ENCODE results near the gene ERCC6L.
"Not testable (repeated sequence)": the region's sequence is repeated elsewhere in the genome, so short reads cannot be mapped to it uniquely, and the experiment has no call there.

The ERCC6L gene

DNA sequence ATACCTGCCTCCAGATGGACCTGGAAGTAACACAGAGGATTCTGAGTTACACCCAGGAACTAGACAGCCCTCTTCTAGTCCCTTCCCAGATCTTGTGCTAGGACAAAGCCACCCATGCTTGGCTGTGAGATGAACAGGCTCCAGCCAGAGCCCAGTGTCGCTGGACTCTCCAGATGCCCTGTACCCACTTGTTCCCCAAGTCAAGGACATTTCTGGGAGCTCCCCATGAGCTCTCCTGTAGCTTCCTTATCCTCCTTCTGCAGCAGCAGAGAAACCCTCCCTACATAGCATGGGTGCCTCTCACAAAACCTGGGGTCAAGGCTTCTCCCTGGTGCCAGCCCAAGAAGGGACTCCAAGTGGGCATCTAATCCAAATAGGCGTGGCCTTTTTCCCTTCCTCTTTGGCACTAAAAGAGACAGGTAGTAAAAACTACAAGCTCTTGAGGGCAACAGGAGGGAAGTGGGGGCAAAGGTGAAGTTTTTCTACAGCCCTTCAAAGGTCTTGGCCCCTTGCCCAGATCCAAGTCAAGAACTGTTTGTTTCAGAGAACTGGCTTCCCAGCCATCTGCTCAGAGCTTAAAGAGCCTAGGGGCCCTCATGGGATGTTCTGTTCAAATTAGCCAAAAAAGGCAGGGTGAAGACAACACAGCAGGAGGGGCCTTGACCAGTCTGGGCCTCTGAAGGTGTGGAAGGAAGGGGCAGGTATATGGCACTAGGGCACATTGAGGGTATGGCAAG lies 8.5 kb upstream of the ERCC6L start:
- DNase-seq = no peak

DNA sequence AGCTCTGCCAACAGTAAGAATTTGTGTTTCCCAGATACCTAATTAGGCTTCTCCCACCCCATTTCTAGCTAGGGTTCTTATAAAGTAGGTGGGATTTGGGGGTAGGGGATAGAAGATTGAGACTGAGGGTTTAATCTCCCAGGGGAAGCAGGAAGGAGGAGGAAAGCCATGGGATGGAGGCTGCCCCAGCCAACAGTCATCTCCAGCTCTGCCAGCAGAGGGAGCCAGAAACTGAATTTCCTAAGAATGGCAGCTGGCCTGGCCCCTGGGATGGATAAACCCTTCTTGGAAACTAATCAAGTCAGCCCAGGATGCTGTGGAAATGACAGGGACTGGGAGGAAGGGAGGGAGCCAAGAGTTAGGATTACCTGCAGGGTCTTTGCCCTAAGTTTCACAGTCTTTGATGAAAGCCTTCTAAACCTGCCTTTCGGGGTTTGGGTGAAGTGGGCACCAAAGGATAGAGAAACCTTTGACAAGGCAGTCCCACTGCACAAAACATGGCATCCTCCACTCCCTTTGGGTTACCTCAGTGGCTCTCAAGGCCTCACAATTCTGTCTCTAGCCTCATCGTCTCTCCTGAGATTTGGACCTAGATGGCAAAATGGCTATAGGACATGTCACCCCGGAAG lies 6.7 kb upstream of the ERCC6L start:
- DNase-seq = no peak

GRCh38 chrX:72243472-72243871 lies 4.6 kb upstream of the ERCC6L start:
- DNase-seq = peak in 1 of 2 donors; percentile 15

GRCh38 chrX:72240976-72241375 lies 2.1 kb upstream of the ERCC6L start:
- DNase-seq = no peak

DNA sequence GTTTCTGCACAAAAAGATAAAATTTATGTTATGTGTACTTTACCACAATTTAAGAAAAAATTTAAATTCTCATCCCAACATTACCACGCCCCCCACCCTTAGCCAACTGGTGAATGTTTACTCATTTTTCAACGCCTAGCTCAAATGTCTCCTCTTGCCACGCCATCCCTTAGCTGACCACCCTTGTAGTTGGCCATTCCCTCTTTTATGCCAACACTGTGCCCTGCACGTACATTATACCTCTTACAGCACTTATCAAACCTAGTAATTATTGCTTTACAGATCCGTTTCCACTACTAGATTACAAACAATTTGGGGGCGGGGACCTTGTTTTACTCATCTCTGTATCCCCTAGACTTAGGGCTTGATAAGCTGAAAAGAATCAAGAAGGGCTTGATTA lies 644 bp downstream of the ERCC6L start:
- no peak for DNase-seq

- no peak for DNase-seq
Measured at GRCh38 chrX:72236841-72237240, 2.0 kb downstream of the ERCC6L start.

DNA sequence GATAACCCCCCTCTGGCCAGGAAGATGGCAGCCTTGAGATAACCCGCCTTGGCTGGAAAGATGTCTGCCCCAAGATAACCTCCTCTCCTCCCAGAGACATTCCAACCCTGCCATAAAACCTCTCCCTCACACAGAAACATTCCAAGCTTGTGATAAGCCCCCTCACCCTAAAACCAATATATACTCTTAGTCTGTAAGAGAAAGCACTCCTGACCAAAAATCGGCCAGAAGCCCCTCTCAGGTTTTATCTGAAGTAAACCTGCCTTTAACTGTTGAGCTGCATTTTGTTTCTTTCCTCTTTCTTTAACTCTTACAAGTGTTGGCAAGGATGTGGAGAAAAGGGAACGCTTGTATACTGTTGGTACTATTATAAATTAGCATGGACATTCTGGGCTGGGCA lies 8.5 kb downstream of the ERCC6L start:
- no peak for DNase-seq

GRCh38 chrX:72220375-72220774 lies 18.5 kb downstream of the ERCC6L start:
- DNase-seq = not testable (repeated sequence)

DNA sequence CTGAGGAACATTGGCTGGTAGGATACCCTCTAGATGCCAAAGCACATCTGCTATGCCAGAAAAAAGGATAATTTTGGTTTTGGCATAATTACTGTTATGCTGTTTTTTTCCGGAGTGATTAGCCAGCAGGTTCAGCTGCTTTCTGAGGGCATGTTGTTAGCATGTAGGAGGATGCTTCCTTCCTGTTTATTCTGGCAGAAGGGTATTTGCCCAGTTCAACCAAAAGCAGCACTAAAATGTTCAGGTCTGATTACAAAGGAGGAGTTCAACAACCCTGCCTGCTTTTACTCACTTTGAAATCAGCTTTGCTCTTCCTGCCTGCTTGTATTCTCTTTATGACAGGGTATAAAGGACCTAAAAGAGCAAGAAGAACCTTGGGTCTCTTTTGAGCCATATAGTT lies 21.9 kb downstream of the ERCC6L start:
- DNase-seq = no peak

- DNase-seq = no peak
Measured at GRCh38 chrX:72208126-72208800, 30.6 kb downstream of the ERCC6L start.

DNA sequence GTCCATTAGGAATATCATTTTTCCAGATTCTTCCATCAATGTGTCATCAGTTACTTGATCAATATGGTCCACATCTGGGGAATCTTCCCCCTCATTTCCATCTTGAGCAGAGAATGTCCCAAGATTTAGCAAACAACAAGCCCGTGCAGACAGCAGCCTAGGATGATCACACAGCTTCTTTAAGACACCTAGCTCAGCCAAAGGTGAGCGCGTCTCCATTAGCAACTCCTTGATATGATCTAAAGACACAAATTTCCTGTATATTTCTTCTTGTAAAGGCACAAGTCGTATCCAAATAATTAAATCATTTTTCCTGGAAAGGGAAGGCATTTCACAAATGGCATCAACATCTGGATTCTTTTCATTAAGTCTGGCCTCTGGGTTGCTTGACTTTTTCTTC lies 31.5 kb downstream of the ERCC6L start:
- no peak for DNase-seq

- no peak for DNase-seq
Measured at GRCh38 chrX:72205706-72206105, 33.1 kb downstream of the ERCC6L start.

GRCh38 chrX:72203421-72203820 lies 35.4 kb downstream of the ERCC6L start:
- no peak for DNase-seq

DNA sequence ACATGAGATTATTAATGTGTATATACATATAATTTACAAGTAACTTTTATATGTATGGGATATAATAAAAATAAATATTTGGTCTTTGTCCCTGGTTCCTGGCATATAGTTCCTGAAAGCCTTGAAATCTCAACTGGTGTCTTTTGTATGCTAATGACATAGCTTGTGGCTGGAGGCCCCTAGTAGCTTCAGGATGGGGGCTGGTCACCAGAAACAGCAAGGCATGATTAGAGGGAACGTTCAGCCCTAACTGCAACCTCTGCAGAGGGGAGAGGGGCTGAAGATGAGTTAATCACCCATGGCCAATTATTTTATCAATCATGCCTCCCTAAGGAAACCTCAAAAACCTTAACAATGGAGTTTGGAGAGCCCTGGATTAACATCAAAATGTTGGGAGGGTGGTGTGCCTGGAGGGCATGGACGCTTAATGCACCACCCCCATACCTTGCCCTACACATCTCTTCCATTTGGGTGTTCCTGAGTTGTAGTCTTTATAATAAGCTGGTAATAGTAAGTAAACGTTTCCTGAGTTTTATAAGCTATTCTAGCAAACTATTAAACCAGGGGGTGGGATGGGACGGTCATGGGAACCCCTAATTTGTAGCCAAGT lies 35.9 kb downstream of the ERCC6L start:
- no peak for DNase-seq

GRCh38 chrX:72201836-72202536 lies 36.8 kb downstream of the ERCC6L start:
- no peak for DNase-seq

- no peak for DNase-seq
Measured at GRCh38 chrX:72182924-72183323, 55.9 kb downstream of the ERCC6L start.

DNA sequence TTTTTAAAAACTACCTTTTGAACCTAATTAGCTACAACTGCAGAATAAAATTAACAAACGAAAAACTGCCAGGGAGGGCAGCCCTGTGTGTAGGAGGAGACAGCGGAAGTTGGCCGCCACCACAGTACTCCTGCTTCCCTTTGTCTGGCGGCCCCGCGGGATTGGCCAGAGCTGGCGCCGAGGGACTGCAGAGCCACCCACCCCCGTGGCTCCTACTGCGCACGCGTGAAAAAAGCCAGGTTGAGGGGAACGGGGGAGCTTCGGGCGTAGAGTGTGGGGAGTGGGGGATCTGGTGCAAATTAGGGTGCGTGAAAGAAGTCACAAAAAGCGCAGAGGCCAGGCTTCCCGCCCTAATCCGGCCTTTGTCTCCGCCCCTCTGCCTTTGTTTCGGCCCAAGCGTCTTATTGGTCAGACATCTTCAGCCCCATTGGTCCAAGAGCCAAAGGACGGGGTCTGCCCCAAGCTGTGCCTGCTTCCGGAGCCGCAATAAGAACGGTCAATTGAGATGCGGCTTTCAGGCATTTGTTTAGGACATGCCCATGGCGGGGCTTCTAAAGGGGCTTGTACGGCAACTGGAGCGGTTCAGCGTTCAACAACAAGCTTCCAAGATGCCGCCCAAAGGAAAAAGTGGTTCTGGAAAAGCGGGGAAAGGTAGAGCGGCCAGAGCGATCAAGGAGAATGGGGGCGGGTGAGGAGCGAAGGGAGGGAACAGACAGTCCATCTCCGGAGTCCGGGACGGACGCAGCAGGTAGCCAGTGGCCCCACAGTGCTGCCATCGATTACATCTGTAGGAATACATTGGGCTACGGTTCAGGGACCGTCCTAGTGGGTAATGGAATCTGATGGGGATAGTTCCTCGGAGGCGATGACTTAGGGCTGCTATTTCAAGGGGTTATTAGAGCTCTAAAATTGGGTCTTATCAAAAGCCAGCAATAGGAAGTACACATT lies 57.4 kb downstream of the ERCC6L start, which contains the start of gene PIN4:
TSS of gene PIN4 (plus strand) at position 580 of the 948 bp plus-strand sequence. CDS start at position 609, 29 bp downstream.
- DNase-seq = peak; percentile 81 to 91

DNA sequence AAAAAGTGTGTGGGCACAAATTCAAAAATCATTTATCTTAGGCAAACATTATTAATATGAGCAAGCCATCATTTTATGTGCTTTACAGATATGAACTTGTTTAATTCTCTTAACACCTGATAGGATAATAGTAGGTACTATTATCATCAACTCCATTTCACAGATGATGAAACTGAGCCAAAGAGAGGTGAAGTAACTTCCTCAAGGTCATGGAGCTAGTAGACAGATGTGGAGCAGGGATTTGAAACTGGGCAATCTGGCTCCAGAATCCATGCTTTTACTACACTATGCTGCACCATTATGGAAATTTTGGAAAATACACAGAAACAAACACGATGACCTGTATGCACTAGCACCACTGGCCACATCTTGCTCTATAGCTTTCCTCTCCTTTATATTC lies 58.3 kb downstream of the ERCC6L start:
- DNase-seq = no peak

DNA sequence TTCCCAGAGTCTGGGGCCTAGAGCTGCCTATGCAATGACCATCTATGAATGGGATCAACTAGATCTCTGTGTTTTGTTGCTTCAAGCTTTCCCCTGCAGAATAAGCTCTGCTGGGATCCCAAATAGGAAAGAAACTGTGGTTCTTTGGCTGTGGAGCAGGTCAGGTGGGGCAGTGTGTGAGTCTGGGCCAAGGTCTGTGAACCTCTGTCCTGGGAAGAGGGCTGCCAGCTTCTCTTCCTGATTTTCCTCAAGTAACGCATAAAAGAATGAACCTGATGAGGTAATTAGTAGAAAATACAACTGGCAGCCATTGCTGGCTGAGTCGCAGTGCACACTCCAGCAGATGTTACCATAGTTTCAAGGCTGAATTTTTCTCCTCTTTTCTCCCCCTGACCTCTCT lies 61.8 kb downstream of the ERCC6L start:
- no peak for DNase-seq

DNA sequence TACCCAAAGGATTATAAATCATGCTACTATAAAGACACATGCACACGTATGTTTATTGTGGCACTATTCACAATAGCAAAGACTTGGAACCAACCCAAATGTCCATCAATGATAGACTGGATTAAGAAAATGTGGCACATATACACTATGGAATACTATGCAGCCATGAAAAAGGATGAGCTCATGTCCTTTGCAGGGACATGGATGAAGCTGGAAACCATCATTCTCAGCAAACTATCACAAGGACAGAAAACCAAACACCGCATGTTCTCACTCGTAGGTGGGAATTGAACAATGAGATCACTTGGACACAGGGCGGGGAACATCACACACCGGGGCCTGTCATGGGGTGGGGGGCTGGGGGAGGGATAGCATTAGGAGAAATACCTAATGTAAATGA lies 62.5 kb downstream of the ERCC6L start:
- not testable (repeated sequence) for DNase-seq

GRCh38 chrX:72169008-72169728 lies 69.7 kb downstream of the ERCC6L start:
- DNase-seq = no peak

All from bone marrow (tissue), 2 donors.